ENCODE measurements around the gene TMEM120B. TPM values are rescaled to one million over a fixed set of nuclear protein-coding genes. Genes with fewer than 3 reads are reported as not detected.
A peak's percentile ranks its signal among the peaks of the same experiment; 100 is the strongest.

Gene TMEM120B
- total and polyA plus RNA-seq, 2 of the 13 experiments (the other 11 are each of a cell fraction or from before 2014, with no cell fraction given) = 7.1 to 12.9 TPM

- peak; percentile 41; the same call in 1 of the 2 replicates for TF ChIP-seq FOXC1 (CRISPR knock-in tag; IDR thresholded peaks at IDR 0.05; ENCODE audit: borderline replicate concordance)
- no peak for TF ChIP-seq ELF4 (CRISPR knock-in tag; IDR thresholded peaks at IDR 0.05; ENCODE audit: borderline replicate concordance)
- TF ChIP-seq IRX3 (CRISPR knock-in tag; IDR thresholded peaks at IDR 0.05; ENCODE audit: borderline replicate concordance, low read depth) = peak; percentile 56; the same call in 1 of the 2 replicates
- no peak for TF ChIP-seq GTF2F1 (IDR thresholded peaks at IDR 0.05; ENCODE audit: low read length)
- TF ChIP-seq, protein P1, sequence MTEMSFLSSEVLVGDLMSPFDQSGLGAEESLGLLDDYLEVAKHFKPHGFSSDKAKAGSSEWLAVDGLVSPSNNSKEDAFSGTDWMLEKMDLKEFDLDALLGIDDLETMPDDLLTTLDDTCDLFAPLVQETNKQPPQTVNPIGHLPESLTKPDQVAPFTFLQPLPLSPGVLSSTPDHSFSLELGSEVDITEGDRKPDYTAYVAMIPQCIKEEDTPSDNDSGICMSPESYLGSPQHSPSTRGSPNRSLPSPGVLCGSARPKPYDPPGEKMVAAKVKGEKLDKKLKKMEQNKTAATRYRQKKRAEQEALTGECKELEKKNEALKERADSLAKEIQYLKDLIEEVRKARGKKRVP (CRISPR knock-in tag; IDR thresholded peaks at IDR 0.05) = no peak; a peak in 1 of 4 replicates
- 0 out of 2 replicates have a peak, but pooled peaks have one; percentile 16 for TF ChIP-seq MXD1 (CRISPR knock-in tag; IDR thresholded peaks at IDR 0.05)
- no peak for TF ChIP-seq ZNF446 (CRISPR knock-in tag; IDR thresholded peaks at IDR 0.05)
- no peak for TF ChIP-seq TBP (CRISPR knock-in tag; IDR thresholded peaks at IDR 0.05)
- TF ChIP-seq SCMH1 (CRISPR knock-in tag; IDR thresholded peaks at IDR 0.05; ENCODE audit: borderline replicate concordance) = no peak
- TF ChIP-seq, protein P2, sequence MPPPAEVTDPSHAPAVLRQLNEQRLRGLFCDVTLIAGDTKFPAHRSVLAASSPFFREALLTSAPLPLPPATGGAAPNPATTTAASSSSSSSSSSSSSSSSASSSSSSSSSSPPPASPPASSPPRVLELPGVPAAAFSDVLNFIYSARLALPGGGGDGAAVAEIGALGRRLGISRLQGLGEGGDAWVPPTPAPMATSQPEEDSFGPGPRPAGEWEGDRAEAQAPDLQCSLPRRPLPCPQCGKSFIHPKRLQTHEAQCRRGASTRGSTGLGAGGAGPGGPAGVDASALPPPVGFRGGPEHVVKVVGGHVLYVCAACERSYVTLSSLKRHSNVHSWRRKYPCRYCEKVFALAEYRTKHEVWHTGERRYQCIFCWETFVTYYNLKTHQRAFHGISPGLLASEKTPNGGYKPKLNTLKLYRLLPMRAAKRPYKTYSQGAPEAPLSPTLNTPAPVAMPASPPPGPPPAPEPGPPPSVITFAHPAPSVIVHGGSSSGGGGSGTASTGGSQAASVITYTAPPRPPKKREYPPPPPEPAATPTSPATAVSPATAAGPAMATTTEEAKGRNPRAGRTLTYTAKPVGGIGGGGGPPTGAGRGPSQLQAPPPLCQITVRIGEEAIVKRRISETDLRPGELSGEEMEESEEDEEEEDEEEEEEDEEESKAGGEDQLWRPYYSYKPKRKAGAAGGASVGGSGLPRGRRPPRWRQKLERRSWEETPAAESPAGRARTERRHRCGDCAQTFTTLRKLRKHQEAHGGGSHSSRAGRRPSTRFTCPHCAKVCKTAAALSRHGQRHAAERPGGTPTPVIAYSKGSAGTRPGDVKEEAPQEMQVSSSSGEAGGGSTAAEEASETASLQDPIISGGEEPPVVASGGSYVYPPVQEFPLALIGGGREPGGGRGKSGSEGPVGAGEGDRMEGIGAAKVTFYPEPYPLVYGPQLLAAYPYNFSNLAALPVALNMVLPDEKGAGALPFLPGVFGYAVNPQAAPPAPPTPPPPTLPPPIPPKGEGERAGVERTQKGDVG (CRISPR knock-in tag; IDR thresholded peaks at IDR 0.05; ENCODE audit: borderline replicate concordance) = no peak
- TF ChIP-seq RAD21 (CRISPR knock-in tag; IDR thresholded peaks at IDR 0.05) = peak; percentile 39; the same call in 1 of the 2 replicates
- no peak for TF ChIP-seq KLF12 (CRISPR knock-in tag; IDR thresholded peaks at IDR 0.05; ENCODE audit: borderline replicate concordance)
- no peak for TF ChIP-seq MED8 (CRISPR knock-in tag; IDR thresholded peaks at IDR 0.05; ENCODE audit: insufficient replicate concordance)
- no peak for TF ChIP-seq RNF2 (conservative IDR thresholded peaks at IDR 0.05; ENCODE audit: low read depth)
- TF ChIP-seq KAT7 (CRISPR knock-in tag; IDR thresholded peaks at IDR 0.05; ENCODE audit: borderline replicate concordance) = no peak
- TF ChIP-seq ZNF644 (CRISPR knock-in tag; IDR thresholded peaks at IDR 0.05; ENCODE audit: low read depth) = no peak
- TF ChIP-seq, protein P3, sequence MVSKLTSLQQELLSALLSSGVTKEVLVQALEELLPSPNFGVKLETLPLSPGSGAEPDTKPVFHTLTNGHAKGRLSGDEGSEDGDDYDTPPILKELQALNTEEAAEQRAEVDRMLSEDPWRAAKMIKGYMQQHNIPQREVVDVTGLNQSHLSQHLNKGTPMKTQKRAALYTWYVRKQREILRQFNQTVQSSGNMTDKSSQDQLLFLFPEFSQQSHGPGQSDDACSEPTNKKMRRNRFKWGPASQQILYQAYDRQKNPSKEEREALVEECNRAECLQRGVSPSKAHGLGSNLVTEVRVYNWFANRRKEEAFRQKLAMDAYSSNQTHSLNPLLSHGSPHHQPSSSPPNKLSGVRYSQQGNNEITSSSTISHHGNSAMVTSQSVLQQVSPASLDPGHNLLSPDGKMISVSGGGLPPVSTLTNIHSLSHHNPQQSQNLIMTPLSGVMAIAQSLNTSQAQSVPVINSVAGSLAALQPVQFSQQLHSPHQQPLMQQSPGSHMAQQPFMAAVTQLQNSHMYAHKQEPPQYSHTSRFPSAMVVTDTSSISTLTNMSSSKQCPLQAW (CRISPR knock-in tag; IDR thresholded peaks at IDR 0.05) = 0 out of 2 replicates have a peak, but pooled peaks have one; percentile 24
- TF ChIP-seq, protein P4, sequence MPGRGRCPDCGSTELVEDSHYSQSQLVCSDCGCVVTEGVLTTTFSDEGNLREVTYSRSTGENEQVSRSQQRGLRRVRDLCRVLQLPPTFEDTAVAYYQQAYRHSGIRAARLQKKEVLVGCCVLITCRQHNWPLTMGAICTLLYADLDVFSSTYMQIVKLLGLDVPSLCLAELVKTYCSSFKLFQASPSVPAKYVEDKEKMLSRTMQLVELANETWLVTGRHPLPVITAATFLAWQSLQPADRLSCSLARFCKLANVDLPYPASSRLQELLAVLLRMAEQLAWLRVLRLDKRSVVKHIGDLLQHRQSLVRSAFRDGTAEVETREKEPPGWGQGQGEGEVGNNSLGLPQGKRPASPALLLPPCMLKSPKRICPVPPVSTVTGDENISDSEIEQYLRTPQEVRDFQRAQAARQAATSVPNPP (CRISPR knock-in tag; IDR thresholded peaks at IDR 0.05) = no peak
These were observed at the start of gene TMEM120B (continued) for GRCh38 chr12:121712461-121713256.
